Prostate gland (tissue), 2 donors: Measurements from ENCODE around the gene CDCA7. TPM values are rescaled to one million over a fixed set of nuclear protein-coding genes. Genes with fewer than 3 reads are reported as not detected.

Experiments used
- DNase-seq: peaks from one replicate; pipeline ENCODE4 v3.0.0-alpha.2; 2019; ENCODE audit warnings: low spot score
- H3K27ac ChIP-seq, 2 donors: fragments of 200-600 bp; sonication (generic); 2 replicates each; pipeline ENCODE4 v1.5.1; 2017 to 2019
- H3K27me3 ChIP-seq: fragments of 200-600 bp; sonication (generic); replicated peaks from 2 replicates; pipeline ENCODE4 v1.5.1; 2019; ENCODE audit not compliant: insufficient read depth
- H3K36me3 ChIP-seq, 2 donors: fragments of 200-600 bp; sonication (generic); 1 replicate in 1 of 2; 2 replicates in 1 of 2; pipeline versions ENCODE4 v1.5.1 to v1.8.1; 2017 to 2019
- H3K4me1 ChIP-seq: fragments of 200-600 bp; sonication (generic); replicated peaks from 2 replicates; pipeline ENCODE4 v1.5.1; 2019
- H3K4me3 ChIP-seq, 2 donors: fragments of 200-600 bp; sonication (generic); 2 replicates each; pipeline ENCODE4 v1.5.1; 2017 to 2019
- H3K9me3 ChIP-seq: fragments of 200-600 bp; sonication (generic); 2 replicates; pipeline ENCODE4 v1.5.1; 2017
- CTCF ChIP-seq, 4 experiments: fragments of 200-600 bp in 2 of 4; fragments of 450-650 bp in 2 of 4; sonication (generic) in 2 of 4; IDR thresholded peaks; 1 replicate in 3 of 4; 2 replicates in 1 of 4; pipeline ENCODE4 v1.5.1; 2016 to 2019; ENCODE audit warnings: antibody characterized with exemption in 4 of 4, mild to moderate bottlenecking in 2 of 4, moderate library complexity in 2 of 4
- POLR2A ChIP-seq: fragments of 450-650 bp; IDR thresholded peaks from one replicate; pipeline ENCODE4 v1.6.1; 2016; ENCODE audit warnings: antibody characterized with exemption, mild to moderate bottlenecking
- POLR2AphosphoS5 ChIP-seq: sonication (generic); formaldehyde crosslinking; IDR thresholded peaks from one replicate; pipeline ENCODE4 v1.6.1; 2017; ENCODE audit warnings: antibody characterized with exemption
- WGBS: methylation state at CpG from one replicate; pipeline ENCODE4 v1.1.5; 2018; 5-methylcytosine and 5-hydroxymethylcytosine counted together
- intact Hi-C: fragments of 100-400 bp; cut with DNase I; formaldehyde crosslinking; loops from one replicate; pipeline ENCODE4 v1.14.2; 2022
- total RNA-seq, 2 donors: library from RNA; depleted of rRNA; stranded (reverse); fragments of >200 nt; gene quantifications; one replicate each; pipeline ENCODE4 v1.1.0, GENCODE V29; 2016

Gene CDCA7
- total RNA-seq, 2 donors from 2014 or later: 9.5 to 13.7 TPM

GRCh38 chr2:173343921-173344320 lies 10.8 kb upstream of the CDCA7 start:
- TF ChIP-seq CTCF (IDR thresholded peaks at IDR 0.05) (no peak), POLR2A (no peak), POLR2AphosphoS5 (no peak)
- intact Hi-C loops: no loop called here
- no peak for DNase-seq
- no peak overlapping the region for H3K27ac ChIP-seq
- no peaks in the 10 kb centered on the region for H3K9me3 ChIP-seq
- H3K36me3 ChIP-seq: no peaks in the 10 kb centered on the region
- 96% methylated on average over 2 of the region's 2 CpGs for WGBS
- no peaks in the 10 kb centered on the region for H3K27me3 ChIP-seq
- H3K4me1 ChIP-seq: no peaks in the 10 kb centered on the region
- no peak overlapping the region for H3K4me3 ChIP-seq

GRCh38 chr2:173346035-173346434 lies 8.6 kb upstream of the CDCA7 start:
- H3K27me3 ChIP-seq: no peaks in the 10 kb centered on the region
- no peaks in the 10 kb centered on the region for H3K9me3 ChIP-seq
- H3K4me3 ChIP-seq: no peak overlapping the region
- intact Hi-C loops: no loop called here
- DNase-seq: no peak
- 75% methylated on average over 6 of the region's 6 CpGs for WGBS
- no peak overlapping the region for H3K27ac ChIP-seq
- no peak for TF ChIP-seq CTCF (IDR thresholded peaks at IDR 0.05)
- TF ChIP-seq POLR2AphosphoS5: no peak
- TF ChIP-seq POLR2A: no peak
- H3K4me1 ChIP-seq: no peaks in the 10 kb centered on the region
- H3K36me3 ChIP-seq: no peaks in the 10 kb centered on the region

GRCh38 chr2:173347305-173348168 lies 7.1 kb upstream of the CDCA7 start:
- Histone ChIP-seq H3K4me1 (no peaks in the 10 kb centered on the region), H3K36me3 (no peaks in the 10 kb centered on the region), H3K9me3 (no peaks in the 10 kb centered on the region), H3K4me3 (no peak overlapping the region), H3K27me3 (no peaks in the 10 kb centered on the region), H3K27ac (no peak overlapping the region)
- intact Hi-C loops: no loop called here
- no peak for TF ChIP-seq CTCF (IDR thresholded peaks at IDR 0.05)
- TF ChIP-seq POLR2AphosphoS5: no peak
- TF ChIP-seq POLR2A: no peak
- DNase-seq: no peak
- 76% methylated on average over 8 of the region's 8 CpGs for WGBS

GRCh38 chr2:173349287-173349686 lies 5.4 kb upstream of the CDCA7 start:
- 84% methylated on average over 2 of the region's 2 CpGs for WGBS
- no peaks in the 10 kb centered on the region for H3K9me3 ChIP-seq
- DNase-seq: no peak
- H3K4me1 ChIP-seq: no peaks in the 10 kb centered on the region
- peaks cover 4% of the 10 kb centered on the region for H3K27me3 ChIP-seq
- H3K36me3 ChIP-seq: no peaks in the 10 kb centered on the region
- no peak overlapping the region for H3K4me3 ChIP-seq
- no peak overlapping the region for H3K27ac ChIP-seq
- TF ChIP-seq POLR2A (no peak), CTCF (IDR thresholded peaks at IDR 0.05) (no peak), POLR2AphosphoS5 (no peak)
- intact Hi-C loops: no loop called here

- intact Hi-C loops: loop anchor here (5.0 to 10.0 kb wide), 4 partner anchors 66 to 376 kb away; no protein-coding TSS in a partner anchor
- WGBS: 85% methylated on average over 2 of the region's 2 CpGs
Measured at GRCh38 chr2:173350383-173350782, 4.3 kb upstream of the CDCA7 start.

More at GRCh38 chr2:173350383-173350782, 4.3 kb upstream of the CDCA7 start:
- DNase-seq: no peak
- Histone ChIP-seq H3K36me3 (no peaks in the 10 kb centered on the region), H3K4me1 (no peaks in the 10 kb centered on the region), H3K4me3 (no peak overlapping the region), H3K27me3 (peaks cover 4% of the 10 kb centered on the region), H3K27ac (no peak overlapping the region), H3K9me3 (no peaks in the 10 kb centered on the region)
- TF ChIP-seq CTCF (IDR thresholded peaks at IDR 0.05) (no peak), POLR2A (no peak), POLR2AphosphoS5 (no peak)
